Kidney (tissue), 14 donors: ENCODE results near the gene HCFC2. TPM values are rescaled to one million over a fixed set of nuclear protein-coding genes. Genes with fewer than 3 reads are reported as not detected.

Experiments used
- DNase-seq, 5 donors: peaks; one replicate each; pipeline ENCODE4 v3.0.0-alpha.2; 2013 to 2020
- FAIRE-seq: peaks from 2 replicates; lab custom pipeline; 2012; peaks lifted over from hg19 to GRCh38; lab: Jason Lieb, UNC
- H3K27ac ChIP-seq, 2 donors: one replicate each; pipeline ENCODE4 v1.7.0; 2013; ENCODE audit warnings: low read depth in 2 of 2, low read length in 2 of 2, inconsistent platforms in 1 of 2
- H3K27me3 ChIP-seq: one replicate; pipeline ENCODE4 v1.7.1; 2013; ENCODE audit warnings: low read length, inconsistent platforms; ENCODE audit not compliant: control insufficient read depth, insufficient read depth
- H3K36me3 ChIP-seq, 3 donors: one replicate each; pipeline versions ENCODE4 v1.7.0 to v1.7.1; 2013; ENCODE audit warnings: low read length in 3 of 3, control low read depth in 1 of 3, inconsistent platforms in 1 of 3; ENCODE audit not compliant: insufficient read depth in 3 of 3, control insufficient read depth in 2 of 3
- H3K4me1 ChIP-seq, 3 donors: one replicate each; pipeline versions ENCODE4 v1.7.0 to v1.7.1; 2013; ENCODE audit warnings: low read length in 3 of 3, inconsistent platforms in 1 of 3, low read depth in 1 of 3; ENCODE audit not compliant: control insufficient read depth in 2 of 3, insufficient read depth in 2 of 3
- H3K4me3 ChIP-seq, 3 donors: one replicate each; pipeline versions ENCODE4 v1.7.0 to v1.8.1; 2013; ENCODE audit warnings: low read length in 3 of 3, control low read depth in 1 of 3, inconsistent platforms in 1 of 3
- H3K9ac ChIP-seq, 3 donors: one replicate each; pipeline versions ENCODE4 v1.7.0 to v1.7.1; 2013; ENCODE audit warnings: low read length in 3 of 3, control low read depth in 1 of 3, inconsistent platforms in 1 of 3
- H3K9me3 ChIP-seq, 3 donors: one replicate each; pipeline versions ENCODE4 v1.7.0 to v1.7.1; 2013; ENCODE audit warnings: low read length in 3 of 3, control low read depth in 1 of 3, inconsistent platforms in 1 of 3; ENCODE audit not compliant: control insufficient read depth in 2 of 3, insufficient read depth in 1 of 3
- CTCF ChIP-seq: IDR thresholded peaks from 3 replicates; pipeline ENCODE4 v1.5.1; 2012; ENCODE audit warnings: mild to moderate bottlenecking, moderate library complexity, borderline replicate concordance; ENCODE audit not compliant: insufficient read depth; ENCODE audit errors: extremely low read depth
- intact Hi-C: fragments of 100-400 bp; cut with DNase I; formaldehyde crosslinking; loops from one replicate; pipeline ENCODE4 v1.11.1; 2022
- polyA plus RNA-seq: library from polyadenylated mRNA; stranded (reverse); fragments of 350-450 nt; fragmentation: Illumina TruSeq; extraction: RNeasy Lipid Tissue Mini Kit (QIAGEN cat#74804); gene quantifications from one replicate; pipeline ENCODE4 v1.2.3, GENCODE V29; 2014; ENCODE audit warnings: low read depth, low replicate concordance; ENCODE audit not compliant: insufficient read depth
- total RNA-seq: library from RNA; stranded (reverse); fragmentation: NEBNext Ultra II Directional; extraction: Animal tissue kit (Norgen Biotek cat#: 25700); gene quantifications from one replicate; pipeline ENCODE4 v1.2.1, GENCODE V29; 2021
- donor health status: control.
- donor health status: control.
- donor health status: control.
- donor health status: control.
- donor health status: control.
- donor health status: DM: yes; HTN: yes; CAD: no.
- donor health status: Normal renal cell carcinoma (clear cell type).

HCFC2 gene
- total and polyA plus RNA-seq, 2 donors from 2014 or later = 6.0 to 18.1 TPM

- TF ChIP-seq CTCF = no peak
- no peak for FAIRE-seq
- H3K9me3 ChIP-seq = no peaks in the 10 kb centered on the region
- intact Hi-C loops = no loop called here
- H3K27me3 ChIP-seq = no peaks in the 10 kb centered on the region
- H3K4me1 ChIP-seq = no peaks in the 10 kb centered on the region
- H3K9ac ChIP-seq = no peak overlapping the region
- DNase-seq = no peak
- H3K36me3 ChIP-seq = peaks cover 4 to 15% (median 13%) of the 10 kb centered on the region in 3 donors
- H3K27ac ChIP-seq = no peak overlapping the region
- H3K4me3 ChIP-seq = no peak overlapping the region
These were observed 14.7 kb downstream of the HCFC2 start for GRCh38 chr12:104079024-104079423.

- no peak for TF ChIP-seq CTCF
- intact Hi-C loops = no loop called here
These were observed 16.4 kb downstream of the HCFC2 start for GRCh38 chr12:104080764-104081163.

GRCh38 chr12:104083769-104084475 is 19.6 kb downstream of the HCFC2 start:
- no peak overlapping the region for H3K27ac ChIP-seq
- no peak for FAIRE-seq
- no peaks in the 10 kb centered on the region for H3K9me3 ChIP-seq
- peaks cover 9 to 27% (median 22%) of the 10 kb centered on the region in 3 donors for H3K36me3 ChIP-seq
- DNase-seq = no peak
- no peak overlapping the region for H3K9ac ChIP-seq
- intact Hi-C loops = no loop called here
- TF ChIP-seq CTCF = no peak
- no peaks in the 10 kb centered on the region for H3K4me1 ChIP-seq
- no peaks in the 10 kb centered on the region for H3K27me3 ChIP-seq
- no peak overlapping the region for H3K4me3 ChIP-seq

More at GRCh38 chr12:104080764-104081163, 16.4 kb downstream of the HCFC2 start:
- Histone ChIP-seq H3K27me3 (no peaks in the 10 kb centered on the region), H3K36me3 (peaks cover 4 to 25% (median 17%) of the 10 kb centered on the region in 3 donors), H3K27ac (no peak overlapping the region), H3K4me1 (no peaks in the 10 kb centered on the region), H3K4me3 (no peak overlapping the region), H3K9me3 (no peaks in the 10 kb centered on the region), H3K9ac (no peak overlapping the region)
- FAIRE-seq (no peak), DNase-seq (no peak)
